DMS79 (cell line): Measurements from ENCODE around the gene ITGA5.

Experiments used
- DNase-seq: peaks from one replicate; lab custom pipeline; 2025; lab: John Stamatoyannopoulos, UW

Gene ITGA5

DNA sequence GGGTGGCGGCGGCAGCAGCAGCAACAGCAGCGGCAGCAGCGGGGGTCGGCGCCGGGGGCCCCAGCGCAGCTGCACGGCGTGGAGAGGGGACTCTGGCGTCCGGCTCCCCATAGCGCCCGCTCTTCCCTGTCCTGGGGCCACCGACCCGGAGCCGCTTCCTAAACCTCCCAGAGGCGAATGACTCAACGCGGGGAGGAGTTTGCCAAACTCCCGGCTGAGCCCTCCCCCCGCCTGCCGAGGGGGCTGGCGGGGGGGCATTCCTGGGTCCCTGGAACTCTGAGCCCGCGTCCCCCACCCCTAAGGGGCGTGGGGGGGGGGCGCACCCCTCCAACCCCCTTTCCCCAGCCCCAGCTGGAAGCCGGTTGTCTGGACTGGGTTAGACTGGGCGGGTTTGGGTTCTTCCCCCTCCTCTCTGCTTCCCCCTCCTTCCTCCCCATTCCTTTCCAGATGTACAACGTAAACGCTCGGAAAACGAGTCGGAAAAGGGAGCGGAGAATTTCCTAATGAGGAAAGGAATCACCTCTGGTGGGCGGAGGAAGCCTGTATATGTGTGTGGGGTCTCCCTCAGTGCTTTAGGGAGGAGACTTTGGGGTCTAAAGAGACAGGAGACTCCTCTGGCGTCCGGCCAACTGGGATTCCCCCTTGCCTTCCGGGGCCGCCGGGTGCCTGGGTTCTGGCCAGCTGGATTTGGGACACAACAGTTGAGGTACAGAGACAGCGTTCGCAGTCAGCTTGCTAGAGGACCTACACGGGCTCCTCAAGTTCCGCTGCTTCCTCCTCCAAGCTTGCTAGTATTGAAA, at the start of gene ITGA5:
Gene ITGA5, minus strand, starts transcription at position 179 of the 800 bp plus-strand sequence. Its CDS starts 68 bp downstream, at position 111.
- no peak for DNase-seq

DNA sequence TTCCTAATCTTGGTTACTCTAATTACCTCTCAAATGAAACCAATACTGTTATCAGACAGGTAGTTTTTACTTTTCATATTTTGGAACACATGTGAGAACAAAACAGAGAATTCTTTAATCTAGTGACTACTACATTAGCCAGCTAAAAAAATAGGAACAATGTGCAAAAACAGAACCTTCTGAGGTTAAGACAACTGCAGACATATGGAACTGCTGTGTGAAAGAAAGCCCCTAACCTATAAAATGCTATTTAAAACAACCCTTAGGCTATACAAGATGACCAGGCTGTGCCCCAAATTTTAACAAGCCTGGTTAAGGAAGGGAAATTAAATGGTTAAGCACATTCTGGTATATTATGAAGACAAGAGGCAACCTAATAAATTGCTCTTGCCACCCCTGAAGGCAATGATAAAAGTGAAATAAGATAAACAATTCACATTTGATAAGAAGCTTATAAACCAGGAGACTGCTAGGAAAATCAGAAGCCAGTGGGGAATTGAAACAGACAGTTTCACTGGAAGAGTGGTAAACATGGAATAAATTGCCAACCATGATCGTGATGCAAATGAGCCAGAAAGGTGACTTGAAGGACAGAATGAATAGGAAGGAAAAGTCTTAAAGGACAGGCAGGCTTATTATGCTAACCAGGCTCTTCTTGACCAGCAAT, 46.9 kb upstream of the ITGA5 start:
- no peak for DNase-seq

DNA sequence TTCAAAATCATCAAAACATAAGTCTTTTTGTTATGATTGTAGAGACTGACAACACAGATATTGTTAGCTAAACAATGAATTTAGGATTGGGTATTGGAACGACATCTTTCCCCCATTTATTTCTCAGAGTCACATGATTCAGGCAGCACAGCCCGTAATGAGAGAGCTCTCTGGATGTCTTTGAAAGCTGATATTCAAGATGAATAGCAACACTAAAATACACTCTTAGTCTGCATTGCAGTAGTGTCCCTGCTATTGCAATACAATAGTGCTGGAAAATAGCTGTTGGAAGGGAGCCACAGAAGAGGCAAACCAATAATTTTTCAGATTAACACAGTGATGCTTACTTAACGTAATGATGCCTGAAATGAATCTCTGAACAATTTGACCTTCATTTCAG, 44.4 kb upstream of the ITGA5 start:
- no peak for DNase-seq

DNA sequence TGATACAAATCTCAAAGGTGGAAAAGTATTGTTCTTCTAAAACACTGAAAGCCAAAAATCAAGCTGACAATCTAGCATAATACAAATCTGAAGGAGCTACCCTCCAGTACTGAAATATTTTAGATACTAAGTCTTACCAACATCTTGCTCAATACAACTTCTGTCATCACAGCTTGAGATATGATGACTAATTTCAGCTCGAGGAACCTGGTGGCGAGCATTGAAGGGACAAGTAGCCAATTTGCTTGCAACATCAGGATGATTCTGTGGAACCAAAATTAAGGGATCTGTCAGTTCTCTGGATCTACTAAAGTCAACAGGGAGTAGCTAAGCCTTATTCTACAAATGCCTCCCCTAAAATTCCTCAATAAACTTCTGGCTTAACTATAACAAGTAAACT, 44.0 kb upstream of the ITGA5 start:
- no peak for DNase-seq

DNA sequence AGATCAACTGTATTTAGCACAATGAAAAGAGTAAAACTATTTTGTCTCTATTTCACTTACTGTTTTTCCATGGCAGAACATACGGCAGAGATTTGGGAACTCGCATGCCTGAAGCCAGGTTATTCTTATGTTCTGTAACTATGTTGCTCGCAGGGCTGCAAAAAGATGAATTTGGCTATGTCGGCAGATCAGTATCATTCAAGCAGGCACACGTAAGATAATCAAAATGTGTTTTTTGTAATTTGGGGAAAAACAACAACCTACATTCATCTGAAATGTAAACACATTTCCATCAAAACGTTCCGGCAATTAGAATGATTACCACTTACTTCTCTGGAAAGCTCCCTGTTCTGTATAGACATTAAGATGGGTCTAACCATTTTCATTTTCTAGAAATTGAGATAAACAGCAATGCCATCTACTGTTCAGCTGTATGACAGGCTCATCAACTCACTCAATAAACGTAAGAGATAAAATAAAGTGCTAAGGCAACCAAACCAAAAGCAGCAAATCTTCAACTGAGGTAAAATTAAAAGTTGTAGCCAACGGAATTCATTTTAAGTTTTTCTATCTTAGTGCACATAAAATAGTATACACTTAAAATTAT, 41.4 kb upstream of the ITGA5 start:
- DNase-seq = no peak

DNA sequence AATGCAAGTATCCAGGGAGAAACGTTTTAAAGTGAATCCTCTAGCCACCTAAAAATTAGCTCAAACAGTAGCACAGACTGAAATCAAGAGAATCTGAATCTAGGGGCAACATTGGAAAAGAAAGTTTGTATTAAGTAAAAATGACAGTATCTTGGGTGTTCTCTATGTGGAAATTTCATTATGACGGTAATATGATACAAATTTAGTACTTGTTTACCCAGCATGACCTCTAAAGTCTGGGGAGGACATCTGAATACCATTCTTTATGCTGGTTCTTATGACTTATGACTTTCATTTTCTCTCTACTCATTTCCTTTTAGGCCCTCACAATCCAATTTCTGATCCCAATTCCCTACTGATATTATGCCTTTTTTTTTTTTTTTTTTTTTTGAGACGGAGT, 40.3 kb upstream of the ITGA5 start:
- DNase-seq = no peak

DNA sequence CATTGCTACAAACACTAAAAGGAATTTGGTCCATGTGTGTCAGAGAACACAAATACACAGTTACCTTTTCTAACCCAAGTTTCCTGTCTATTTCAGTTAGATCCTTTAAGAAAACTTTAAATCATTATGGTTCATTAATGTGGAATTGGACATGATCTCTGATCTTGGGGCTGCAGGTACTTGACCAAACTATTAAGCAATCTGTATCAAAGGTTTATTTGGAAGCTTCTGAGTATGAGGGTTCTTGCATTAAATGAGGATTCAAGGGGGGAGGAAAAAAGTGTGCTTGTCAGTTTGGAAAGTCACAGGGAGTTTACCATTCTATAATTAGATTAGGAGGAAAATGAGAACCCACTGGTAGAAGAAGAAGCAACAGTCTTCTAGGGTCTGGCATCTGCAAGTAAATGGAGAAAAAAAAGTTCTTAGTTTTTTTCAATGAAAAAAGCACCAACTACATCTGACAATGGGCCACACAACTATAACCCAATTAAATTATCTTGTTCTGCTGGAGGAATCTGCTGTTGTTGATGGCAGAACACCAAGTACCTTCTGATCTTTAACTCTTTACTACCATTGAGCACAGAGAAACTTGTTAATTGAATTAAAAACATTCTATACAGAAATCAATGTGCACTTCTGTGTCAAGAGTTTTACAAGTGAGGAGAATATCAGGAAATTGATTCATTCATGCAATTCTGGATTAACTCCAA, 36.8 kb upstream of the ITGA5 start:
- no peak for DNase-seq

DNA sequence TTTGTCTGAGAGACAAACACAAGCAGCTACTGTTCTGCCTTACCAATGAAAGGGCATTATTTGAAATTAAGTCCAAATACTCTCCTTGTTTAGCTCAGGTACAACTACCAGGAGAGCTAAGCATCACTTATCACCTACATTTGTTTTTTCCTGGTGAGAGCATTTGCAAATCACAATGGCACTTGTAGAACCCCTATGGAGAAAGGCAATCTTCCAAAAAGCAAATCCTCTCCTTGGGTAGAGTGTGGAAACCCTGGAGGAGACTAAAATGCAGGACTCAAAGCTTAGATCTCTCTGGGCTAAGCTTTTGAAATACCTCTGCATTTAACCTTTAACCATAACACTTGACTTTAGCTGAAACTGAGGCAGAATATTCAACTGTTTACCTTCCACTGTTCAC, 33.6 kb upstream of the ITGA5 start:
- DNase-seq = no peak

DNA sequence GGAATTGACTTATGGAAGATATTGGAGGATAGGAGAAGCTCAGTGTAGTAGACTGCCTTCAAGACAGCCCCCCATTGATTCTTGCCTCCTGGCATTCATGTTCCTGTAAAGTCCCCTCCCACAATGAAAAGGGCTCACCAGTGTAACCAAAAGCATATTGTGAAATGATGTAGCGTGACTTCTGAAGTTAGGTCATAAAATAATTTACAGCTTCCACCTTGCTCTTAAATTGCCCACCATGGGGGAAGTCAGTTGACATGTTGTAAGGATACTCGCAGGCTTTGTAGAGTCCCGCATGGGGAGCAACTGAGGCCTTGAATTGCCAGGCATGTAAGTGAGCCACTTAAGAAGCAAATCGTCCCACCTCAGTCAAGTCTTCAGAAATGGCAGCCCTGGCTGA, 29.3 kb upstream of the ITGA5 start:
- no peak for DNase-seq

DNA sequence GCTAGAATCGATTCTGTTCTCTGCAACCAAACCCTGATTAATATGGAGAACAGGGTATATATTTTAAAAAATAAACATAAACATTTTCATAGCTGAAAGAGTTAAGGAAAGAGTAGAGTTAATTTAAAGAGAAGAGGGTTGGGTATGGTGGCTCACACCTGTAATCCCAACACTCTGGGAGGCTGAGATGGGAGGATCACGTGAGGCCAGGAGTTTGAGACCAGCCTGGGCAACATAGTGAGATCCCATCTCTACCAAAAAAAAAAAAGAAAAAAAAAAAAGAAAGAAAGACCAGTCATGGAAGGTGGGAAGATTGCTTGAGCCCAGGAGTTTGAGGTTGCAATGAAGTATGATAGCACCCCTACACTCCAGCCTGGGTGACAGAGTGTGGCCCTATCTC, 28.9 kb upstream of the ITGA5 start:
- no peak for DNase-seq

DNA sequence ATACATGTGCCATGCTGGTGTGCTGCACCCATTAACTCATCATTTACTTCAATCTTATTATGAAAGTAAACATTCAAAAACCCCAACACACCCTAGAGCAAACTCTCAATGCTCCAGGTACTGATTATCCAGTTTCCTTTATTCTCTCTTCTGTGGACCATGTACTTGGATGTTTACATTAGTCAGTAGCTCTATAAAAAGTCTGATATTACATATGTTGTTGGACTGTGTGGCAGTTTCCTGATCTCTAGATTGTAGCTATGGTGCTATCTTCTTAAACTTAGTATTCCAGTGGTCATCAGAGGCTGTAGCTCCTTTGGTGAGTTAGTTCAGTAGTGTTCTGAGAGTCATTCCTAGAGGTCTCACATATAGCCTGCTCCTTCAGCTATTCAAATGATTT, 25.1 kb upstream of the ITGA5 start:
- DNase-seq = no peak

DNA sequence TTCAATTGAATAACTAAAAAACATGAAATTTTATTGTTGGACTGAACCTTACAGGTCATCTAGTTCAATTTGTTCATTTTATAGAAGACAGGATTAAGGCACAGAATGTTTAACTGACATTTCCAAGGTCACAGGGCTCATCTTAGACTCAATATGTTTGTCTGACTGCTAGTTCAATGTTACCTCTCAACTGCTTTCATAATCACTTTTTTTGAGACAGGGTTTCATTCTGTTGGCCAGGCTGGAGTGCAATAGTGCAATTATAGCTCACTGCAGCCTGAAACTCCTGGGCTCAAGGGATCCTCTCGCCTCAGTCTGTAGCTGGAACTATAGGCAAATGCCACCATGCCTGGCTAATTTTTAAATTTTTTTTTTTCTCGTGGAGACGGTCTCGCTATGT, 24.4 kb upstream of the ITGA5 start:
- no peak for DNase-seq

DNA sequence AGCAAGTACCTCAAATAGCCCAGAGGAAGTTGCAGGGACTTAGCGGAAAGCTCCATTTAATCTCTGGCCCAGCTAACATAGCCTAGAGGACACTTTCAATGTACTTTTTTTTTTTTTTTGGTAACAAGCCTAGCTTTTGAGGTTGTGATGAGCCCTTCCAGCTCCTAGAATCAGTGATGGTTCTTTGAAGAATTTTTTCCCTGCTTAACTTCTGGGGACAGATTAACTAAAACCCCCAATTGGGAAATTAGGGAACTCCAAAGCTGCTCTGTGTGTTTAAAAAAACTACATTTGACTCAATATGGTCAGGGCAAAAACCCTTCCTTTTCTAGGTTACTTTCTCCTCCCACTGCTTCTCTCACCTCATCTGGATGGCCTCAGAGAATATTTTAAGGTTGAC, 23.9 kb upstream of the ITGA5 start:
- no peak for DNase-seq

DNA sequence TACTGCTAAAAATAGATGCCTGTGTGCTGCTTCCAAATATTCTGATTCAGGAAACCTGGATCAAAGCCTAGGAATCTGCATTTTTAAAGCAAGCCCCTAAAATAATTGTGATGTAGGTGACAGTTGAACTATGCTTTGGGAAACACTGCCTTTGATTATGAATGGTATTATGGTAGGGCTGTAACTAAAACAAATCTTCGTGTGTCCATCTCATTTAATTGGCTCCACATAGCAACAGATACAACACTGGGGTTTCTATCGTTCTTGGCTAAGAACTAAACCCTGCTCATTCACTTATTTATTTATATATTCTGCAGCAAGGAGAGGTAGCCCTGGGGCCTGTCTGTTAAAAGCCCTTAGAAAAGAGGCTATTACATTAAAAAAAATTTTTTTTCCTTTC, 23.0 kb upstream of the ITGA5 start:
- DNase-seq = no peak

DNA sequence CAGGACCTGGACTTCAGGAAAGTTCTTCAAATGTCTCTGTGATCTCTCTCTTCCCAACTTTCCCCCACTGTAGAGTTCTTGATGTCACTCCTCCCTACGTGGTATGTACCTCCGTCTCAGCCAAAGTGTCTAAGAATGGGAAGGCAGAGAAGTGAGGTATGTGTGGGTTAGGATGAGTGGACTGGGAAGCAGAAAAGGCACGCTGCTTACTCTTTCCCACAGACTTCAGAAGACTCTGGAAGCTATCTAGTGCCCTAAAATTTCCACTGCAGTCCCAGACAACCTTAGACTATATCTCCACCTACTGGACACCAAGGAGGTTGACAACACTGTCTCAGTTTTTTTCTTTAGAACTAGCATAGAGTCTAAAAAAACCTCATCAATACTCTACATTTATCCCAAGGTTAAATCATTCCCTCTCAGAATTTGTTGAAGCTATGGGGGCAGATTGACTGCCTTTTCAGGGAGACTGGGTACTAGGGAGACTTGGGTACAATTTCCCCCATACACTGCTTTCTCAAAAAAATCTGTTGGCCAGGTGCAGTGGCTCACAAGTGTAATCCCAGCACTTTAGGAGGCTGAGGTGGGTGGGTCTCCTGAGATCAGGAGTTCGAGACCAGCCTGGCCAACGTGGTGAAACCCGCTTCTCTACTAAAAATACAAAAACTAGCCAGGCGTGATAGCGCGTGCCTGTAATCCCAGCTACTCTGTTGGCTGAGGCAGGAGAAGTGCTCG, 20.6 kb upstream of the ITGA5 start:
- DNase-seq = no peak

DNA sequence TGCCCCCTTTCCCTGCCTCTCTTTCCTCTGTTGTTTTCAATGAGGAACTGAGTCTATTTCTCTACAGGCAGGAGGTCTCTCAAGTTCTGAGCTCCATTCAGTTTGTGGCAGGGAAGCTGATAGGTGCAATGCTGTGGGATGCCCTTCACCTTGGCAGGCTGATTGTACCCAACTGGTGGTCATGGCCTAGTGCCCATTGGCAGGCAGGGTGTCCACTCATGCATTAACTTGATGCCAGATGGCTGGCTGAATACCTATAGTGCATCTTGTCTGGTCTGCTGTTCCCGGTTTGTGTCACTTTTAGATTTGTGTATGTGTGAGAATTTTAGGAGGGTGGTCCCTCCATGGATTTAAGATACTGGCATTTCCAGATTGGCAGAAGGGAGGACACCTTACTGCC, 20.0 kb upstream of the ITGA5 start:
- DNase-seq = no peak

DNA sequence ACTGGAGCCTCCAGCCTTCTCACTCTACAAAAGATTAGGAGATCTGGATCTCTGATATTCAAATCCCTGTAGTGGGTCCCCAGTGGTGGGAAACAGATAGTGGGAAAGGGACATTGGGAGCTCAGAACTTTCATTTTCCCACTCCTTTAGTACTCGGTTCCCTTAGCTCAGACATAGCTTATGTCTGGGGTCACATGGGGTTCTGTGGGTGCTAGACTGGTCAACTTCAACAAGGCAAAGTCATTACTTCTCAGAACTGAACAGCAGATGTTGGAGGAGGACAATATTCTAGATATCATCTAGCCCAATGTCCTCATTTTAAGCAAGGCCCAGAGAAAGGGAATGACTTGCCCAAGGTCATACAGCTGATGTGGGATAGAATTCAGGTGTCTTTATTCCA, 19.5 kb upstream of the ITGA5 start:
- no peak for DNase-seq

DNA sequence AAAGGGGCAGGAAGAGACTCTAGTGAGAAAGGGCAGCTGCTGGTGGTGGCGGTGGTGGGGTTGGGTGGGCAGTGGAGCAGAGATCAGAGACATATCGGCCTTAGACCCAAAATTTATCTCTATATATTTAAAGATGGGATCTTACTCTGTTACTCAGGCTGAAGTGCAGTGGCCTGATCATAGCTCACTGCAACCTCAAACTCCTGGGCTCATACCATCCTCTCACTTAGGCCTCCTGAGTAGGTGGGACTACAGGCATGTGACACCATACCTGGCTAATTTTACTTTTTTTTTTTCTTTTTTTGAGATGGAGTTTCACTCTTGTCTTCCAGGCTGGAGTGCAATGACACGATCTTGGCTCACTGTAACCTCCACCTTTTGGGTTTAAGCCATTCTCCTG, 18.6 kb upstream of the ITGA5 start:
- DNase-seq = no peak

DNA sequence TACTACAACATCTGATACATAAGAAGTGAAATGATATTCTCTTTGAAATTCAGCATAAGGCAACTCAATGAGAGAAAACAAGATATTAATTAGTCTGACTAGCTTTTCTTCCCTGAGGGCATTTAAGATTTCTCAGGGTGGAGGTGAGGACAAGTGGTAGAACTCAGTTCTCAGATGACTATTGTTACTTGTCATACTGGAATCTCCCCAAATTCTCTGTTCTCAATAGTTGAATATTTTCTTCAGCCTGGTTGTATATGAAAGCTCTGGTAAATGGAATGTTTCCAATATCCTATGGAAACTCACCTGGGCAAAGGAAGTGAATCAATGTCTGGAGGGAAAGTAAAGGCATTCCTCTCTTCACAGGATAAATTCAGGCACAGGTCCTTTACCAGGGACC, 18.2 kb upstream of the ITGA5 start:
- DNase-seq = no peak

DNA sequence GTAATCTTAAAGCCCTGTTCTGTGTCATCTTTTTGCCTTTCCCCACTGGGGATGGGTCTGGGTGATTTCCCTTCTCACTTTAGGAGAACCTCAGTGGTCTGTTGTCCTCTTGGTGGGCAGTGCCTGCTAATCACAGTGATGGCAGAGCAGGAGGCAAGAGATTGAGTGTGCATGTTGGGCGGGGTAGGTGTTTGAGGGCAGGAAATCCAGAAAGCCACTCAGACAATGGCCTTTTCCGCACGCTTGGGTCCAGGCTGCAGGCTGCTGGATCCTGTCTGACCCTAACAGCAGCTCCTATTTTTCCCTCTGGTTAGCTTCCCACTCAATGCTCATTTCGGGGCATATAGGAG, 13.7 kb upstream of the ITGA5 start:
- no peak for DNase-seq

DNA sequence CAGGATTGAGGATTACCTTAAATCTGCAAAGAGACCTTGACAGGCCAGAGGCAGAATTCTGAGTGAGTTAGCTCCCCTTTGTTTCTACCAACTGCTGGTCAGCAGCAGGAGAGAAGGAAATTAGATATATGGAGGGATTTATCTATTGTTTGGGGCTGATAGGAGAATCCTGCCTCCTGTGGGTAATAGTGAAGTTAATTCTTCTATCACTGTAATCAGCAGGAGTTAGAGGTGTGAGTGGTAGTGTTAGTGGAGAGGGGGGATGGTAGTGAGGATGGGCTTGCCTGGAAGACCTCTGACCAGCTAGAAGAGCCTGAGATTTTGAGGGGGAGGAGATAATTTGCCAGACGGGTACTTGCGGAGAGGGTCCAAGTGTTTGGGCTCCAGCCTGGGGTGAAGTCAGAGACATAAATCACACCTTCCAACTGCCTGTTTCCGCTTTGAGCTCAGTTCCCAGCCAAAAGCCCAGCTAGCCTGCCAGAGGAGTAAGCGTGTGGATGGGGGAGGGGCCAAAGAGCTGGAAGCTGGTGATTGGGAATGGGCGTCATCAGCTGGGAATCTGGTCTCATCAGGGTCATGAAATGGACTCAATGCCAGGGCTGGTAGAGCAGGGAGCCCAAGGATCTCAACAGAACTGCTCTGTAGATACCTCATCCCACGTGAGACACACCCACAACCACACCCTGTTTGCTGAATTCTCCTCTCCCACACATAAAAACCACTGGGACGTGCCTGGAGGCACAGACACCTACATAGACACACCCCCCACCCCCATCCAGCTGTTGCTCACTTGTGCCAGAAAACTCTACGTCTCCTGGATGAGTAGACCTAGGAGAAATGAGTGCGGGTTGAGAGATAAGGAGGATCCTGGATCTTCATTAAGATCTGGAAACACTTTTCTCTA, 13.1 kb upstream of the ITGA5 start:
- DNase-seq = no peak
